ENCODE data around the gene AAK1.
"Not testable (repeated sequence)": the region's sequence is repeated elsewhere in the genome, so short reads cannot be mapped to it uniquely, and the experiment has no call there.

Gene AAK1

GRCh38 chr2:69659349-69659748 is 15.8 kb upstream of the AAK1 start:
- DNase-seq = no peak

- no peak for DNase-seq
Observed at GRCh38 chr2:69652206-69652605, 8.7 kb upstream of the AAK1 start.

GRCh38 chr2:69647196-69647595 is 3.7 kb upstream of the AAK1 start:
- DNase-seq = not testable (repeated sequence)

GRCh38 chr2:69646714-69647113 is 3.2 kb upstream of the AAK1 start:
- DNase-seq = no peak

GRCh38 chr2:69645921-69646320 is 2.4 kb upstream of the AAK1 start:
- DNase-seq = no peak

- DNase-seq = no peak
Observed at GRCh38 chr2:69645031-69645431, 1.5 kb upstream of the AAK1 start.

GRCh38 chr2:69644506-69644979 is 1.0 kb upstream of the AAK1 start:
- no peak for DNase-seq

GRCh38 chr2:69642709-69643601 is 584 bp downstream of the AAK1 start:
- DNase-seq = peak; percentile 34 to 49

- no peak for DNase-seq
Observed at GRCh38 chr2:69641887-69642708, 1.4 kb downstream of the AAK1 start.

GRCh38 chr2:69641471-69641870 is 2.1 kb downstream of the AAK1 start:
- DNase-seq = no peak

GRCh38 chr2:69639266-69639665 is 4.3 kb downstream of the AAK1 start:
- no peak for DNase-seq

- DNase-seq = no peak
Observed at GRCh38 chr2:69638630-69639029, 4.9 kb downstream of the AAK1 start.

GRCh38 chr2:69637923-69638322 is 5.6 kb downstream of the AAK1 start:
- DNase-seq = no peak

- no peak for DNase-seq
Observed at GRCh38 chr2:69636395-69636794, 7.1 kb downstream of the AAK1 start.

GRCh38 chr2:69635432-69635831 is 8.1 kb downstream of the AAK1 start:
- no peak for DNase-seq

- no peak for DNase-seq
Observed at GRCh38 chr2:69634196-69634821, 9.2 kb downstream of the AAK1 start.

- no peak for DNase-seq
Observed at GRCh38 chr2:69631402-69631801, 12.1 kb downstream of the AAK1 start.

GRCh38 chr2:69629921-69630608 is 13.5 kb downstream of the AAK1 start:
- no peak for DNase-seq

- peak; percentile 65 to 78 for DNase-seq
Observed at GRCh38 chr2:69628325-69629021, 15.1 kb downstream of the AAK1 start.

- peak; percentile 37 to 38 for DNase-seq
Observed at GRCh38 chr2:69625078-69625795, 18.3 kb downstream of the AAK1 start.

GRCh38 chr2:69624611-69625010 is 18.9 kb downstream of the AAK1 start:
- DNase-seq = no peak
